NCI-H146 treated with DMSO at 0.1 percent for 48 hours (cell line): ENCODE data around the gene RFC5.
A peak's percentile ranks its signal among the peaks of the same experiment; 100 is the strongest.

ENCODE experiments used
- DNase-seq: peaks from one replicate; lab custom pipeline; 2025; ENCODE audit not compliant: unreplicated experiment; lab: John Stamatoyannopoulos, UW

The RFC5 gene

DNA sequence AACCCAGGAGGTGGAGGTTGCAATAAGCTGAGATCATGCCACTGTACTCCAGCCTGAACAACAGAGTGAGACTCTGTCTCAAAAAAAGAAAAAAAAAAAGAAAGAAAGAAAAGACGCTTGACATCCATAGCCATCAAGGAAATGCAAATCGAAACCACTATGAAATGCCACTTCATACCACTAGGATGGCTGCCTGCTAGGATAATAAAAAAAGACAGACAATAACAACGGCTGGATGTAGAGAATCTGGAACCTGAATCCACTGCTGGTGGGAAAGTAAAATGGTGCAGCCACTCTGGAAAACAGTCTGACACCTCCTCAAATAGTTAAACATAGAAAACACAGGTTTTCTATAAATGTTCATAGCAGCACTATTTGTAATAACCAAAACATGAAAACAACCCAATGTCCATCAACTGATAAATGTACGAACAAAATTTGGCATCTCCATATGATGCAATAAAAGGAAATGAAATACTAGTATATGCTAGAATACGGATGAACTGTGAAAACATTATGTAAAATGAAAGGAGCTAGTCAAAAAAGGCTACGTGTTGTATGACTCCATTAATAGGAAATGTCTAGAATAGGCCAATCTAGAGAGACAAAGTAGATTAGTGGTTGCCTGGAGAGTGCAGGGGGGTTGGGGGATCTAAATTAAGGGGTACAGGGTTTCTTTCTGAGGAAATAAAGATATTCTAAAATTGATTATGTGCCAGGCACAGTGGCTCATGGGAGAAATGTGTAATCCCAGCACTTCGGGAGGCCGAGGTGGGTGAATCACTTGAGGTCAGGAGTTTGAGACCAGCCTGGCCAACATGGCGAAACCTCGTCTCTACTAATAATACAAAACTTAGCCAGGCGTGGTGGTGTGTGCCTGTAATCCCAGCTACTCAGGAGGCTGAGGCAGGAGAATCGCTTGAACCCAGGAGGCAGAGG is 34.7 kb downstream of the RFC5 start:
- DNase-seq, result no peak

GRCh38 chr12:118052324-118053070 is 36.0 kb downstream of the RFC5 start:
- DNase-seq, result no peak

DNA sequence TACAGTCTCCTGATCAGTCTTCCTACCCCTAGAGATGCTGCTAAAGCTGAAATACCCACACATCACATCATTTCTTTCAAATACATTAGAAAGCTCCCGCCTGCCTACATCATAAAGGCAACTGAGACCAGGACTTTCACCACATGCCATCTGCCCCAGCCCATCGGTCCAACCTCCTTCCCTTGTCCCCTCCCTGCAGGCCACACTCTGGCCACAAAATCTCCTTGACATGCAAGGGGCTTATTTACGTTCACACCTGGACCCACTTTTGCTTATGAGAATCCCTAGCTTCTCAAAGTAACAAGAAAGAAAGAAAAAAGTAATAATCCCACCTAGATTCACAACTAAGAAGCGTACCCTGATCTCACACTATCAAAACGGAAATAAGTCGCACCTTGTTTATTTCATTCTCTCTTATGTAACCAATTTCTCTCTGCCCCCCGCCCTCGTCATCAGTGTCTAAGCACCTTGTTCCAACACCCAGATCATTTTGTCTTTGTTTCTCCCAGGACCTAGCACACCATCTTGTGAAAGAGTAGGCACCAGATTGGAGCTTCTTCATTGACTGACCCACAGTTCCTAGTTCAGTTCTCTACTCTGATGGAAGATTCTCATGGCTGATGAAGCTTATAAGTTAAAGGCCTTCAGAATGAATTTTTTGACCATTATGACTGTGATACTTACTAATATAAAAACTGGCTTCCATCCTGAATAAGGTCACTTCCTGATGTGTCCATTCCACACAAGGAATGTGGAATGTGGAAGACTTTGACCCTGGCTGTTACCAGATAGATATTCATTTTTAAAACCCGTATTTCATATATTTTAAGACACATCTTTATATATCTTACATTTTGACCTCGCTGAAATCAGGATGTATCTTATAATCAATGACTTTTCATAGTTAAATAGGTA is 36.8 kb downstream of the RFC5 start:
- no peak for DNase-seq

DNA sequence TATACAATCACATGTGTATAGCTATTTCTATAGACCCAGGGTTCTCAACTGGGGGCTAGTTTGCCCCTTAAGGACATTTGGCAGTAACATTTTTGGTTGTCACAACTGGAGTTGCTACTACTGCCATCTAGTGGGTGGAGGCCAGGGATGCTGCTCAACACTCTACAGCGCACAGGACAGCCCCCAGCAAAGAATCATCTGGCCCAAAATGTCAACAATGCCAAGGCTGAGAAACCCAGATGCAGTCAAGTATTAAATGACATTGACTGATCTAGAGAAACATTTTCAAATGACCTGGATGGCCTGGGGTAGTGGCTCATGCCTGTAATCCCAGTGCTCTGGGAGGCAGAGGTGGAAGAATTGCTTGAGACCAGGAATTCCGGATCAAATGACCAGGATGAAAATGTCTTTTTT is 38.6 kb downstream of the RFC5 start:
- DNase-seq, result no peak

DNA sequence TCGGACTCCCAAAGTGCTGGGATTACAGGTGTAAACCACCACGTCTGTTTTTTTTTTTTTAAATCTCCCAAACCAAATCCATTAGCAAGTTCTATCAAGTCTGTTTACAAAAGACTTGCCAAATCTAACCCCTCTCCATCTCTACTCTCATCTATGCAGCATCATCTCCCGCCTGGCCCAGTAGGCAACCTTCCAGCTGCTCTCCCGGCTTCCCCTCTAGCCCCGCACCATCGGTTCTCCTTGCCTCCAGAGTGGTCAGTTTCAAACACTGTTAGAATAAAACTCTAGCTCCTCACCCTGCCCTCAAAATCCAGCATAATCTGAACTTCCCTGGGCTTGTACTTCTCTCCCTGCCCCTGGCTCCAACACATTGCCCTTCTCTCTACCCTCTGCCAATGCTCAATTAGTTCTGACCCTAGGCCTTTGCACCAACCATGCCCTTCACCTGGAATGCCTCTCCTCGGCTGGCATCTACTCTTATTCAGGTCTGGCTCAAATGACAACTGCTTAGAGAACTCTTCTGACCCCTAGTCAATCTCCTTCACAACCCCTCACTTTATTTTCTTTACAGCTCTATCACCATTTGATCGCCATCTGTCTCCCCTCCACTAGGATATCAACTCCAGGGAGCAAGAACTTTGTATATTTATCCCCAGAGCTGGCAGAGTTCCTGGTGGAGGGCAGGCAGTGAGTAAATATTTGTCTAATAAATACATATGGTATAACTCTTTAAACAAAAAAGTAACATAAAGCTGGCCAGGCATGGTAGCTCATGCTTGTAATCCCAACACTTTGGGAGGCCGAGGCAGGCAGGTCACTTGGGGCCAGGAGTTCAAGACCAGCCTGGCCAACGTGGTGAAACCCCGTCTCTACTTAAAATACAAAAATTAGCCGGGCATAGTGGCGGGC is 39.6 kb downstream of the RFC5 start:
- DNase-seq, result peak; percentile 12

DNA sequence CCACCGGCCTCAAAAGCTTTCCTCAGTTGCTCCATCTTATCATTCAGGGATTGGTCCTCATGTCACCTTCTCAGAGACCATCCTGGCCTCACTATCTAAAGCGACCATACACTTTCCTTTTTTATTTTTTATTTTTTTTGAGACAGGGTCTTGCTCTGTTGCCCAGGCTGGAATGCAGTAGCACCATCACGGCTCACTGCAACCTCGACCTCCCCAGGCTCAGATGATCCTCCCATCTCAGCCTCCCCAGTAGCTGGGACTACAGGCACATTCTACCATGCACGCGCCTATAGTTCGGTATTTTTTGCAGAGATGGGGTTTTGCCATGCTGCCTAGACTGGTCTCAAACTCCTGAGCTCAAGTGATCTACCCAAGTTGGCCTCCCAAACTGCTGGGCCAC is 41.7 kb downstream of the RFC5 start:
- no peak for DNase-seq

DNA sequence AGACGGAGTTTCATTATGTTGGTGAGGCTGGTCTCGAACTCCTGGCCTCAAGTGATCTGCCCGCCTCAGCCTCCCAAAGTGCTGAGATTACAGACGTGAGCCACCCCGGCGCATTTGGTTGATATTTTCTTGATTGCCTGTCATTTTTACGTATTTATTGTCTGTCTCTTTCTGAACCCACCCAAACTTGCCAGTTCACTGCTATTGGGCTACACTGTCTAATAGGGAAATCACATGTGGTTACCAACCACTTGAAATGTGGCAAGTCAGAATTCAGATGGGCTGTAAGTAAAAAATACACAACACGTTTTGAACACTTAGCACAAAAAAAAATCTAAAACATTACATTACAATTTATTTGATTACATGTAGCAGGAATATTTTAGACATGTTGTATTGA is 42.4 kb downstream of the RFC5 start:
- DNase-seq, result no peak

DNA sequence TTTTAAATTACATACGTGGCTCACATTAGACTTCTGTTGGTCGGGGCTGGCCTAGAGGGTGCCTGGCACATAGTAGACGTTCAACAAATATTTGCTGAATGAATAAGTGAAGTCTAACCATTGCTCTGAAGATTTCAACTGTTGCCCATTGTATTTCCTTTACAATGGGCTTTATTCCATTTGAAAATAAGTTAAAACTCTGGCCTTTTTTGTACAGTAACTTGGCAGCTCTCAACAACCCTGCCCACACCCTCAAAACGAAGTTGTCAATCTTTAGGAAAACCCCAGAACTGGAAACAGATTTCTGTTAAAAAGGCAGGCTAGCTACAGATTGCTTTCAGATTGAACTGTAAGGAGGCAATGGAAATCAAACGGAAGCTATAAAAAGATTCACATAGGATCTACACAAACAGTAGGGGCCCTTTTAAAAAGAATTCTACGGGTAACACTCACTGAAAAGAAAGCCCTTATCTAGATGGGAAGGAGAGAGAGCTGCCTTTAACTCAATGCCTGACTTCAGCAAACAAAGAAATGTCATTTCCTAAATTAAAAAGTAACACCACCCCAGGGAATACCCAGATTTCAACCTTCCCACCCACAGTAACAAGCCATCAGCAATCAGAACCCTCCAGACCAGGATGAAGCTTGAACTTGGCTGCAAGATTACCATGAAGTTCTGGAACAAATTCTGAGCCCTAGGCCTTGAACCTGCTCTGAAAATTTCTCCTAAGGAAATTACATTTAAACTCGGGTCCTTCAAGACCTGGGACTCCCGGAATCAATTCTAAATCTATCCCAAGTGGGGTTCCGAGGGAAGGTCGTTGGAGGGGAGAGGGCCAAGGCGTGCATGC is 43.1 kb downstream of the RFC5 start:
- DNase-seq, result peak; percentile 31

GRCh38 chr12:118060301-118061010 is 44.0 kb downstream of the RFC5 start:
- DNase-seq, result no peak

GRCh38 chr12:118061011-118061872 is 44.7 kb downstream of the RFC5 start, which contains the start of gene WSB2:
Gene WSB2, minus strand, starts transcription at chr12:118061179. Its CDS starts 131 bp downstream, at chr12:118061048.
- DNase-seq, result peak; percentile 32

DNA sequence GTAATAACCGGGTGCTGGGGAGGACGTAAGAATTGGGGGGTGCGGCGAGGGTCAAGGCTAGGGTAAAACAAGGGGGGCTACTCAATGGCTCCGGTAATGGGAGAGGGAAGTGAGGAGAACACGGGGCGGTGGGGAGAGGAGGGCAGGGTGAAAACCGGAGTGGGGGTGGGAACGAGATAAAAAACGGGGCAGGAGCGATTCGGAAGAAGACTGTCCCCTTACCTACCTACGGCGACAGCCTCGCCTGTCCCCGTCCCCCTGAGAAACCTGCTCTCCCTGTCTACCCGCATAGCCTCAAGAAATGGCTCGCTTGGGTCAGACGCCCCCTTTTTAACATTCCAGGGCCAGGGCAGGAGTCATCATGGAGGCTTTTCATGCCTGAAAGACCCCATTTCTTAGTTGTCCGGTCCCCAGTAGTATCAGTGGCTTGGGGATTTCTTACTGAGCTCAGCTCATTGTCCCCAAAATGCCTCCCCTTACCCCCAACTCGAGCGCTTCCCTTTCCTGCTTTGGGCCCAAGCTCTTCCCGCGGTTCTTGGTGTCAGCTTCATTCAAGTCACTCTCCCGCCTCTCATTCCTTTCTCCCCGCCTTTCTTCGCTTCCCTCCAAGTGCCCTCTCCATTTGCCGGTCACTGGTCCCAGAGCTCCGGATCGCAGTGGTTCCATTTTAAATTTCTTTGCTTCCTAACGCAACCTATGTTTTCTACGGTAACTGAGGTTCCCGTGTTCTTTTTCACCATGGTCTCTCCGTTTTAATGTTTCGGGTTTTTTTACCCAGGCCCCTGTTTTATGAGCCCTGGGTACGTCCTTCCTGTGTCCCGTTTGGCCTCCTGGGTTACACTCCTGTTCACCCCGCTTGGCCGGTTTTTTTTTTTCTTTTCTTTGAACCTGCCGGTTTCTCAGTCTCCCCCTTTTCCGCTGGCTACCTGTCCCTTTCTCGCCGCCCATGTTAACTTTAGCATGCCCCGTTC is 45.7 kb downstream of the RFC5 start:
- DNase-seq, result peak; percentile 70

DNA sequence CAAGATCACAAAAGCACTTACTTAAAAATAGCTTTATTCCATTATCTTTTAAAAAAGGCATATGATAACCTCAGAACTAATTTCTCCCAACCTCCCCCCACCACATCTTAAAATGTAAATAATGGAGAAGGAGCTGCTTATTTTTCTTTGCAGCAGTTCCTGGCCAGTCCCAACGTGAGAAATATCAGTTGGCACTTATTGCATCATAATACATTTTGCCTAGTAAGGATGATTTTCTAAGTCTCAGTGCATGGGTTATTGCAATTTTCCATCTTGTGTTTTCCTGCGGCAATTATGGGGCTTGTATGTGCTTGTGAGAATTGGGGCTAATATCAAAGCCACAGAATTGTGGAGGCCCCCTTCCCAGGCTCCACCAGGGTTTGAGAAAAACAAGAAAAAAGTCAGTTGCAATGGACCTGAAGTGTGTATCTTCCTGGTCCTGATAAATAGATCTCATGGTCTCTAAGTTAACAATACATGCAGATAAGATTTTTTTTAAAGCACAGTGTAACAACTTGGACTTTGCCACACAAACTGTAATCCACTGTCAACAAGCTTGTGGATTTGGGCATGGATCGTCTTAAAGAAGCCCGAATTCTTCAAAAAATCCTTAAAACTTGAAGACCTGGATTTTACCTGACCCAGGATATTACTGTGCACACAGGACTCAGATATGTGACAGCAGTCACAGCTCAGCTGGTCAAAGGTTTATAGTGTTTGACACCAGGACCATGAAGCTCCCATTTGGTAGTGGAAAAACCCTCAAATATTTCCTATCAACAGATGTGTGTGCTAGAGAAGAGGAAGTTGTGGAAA is 47.3 kb downstream of the RFC5 start:
- DNase-seq, result no peak

GRCh38 chr12:118064608-118065007 is 48.1 kb downstream of the RFC5 start:
- no peak for DNase-seq

GRCh38 chr12:118065380-118065779 is 48.9 kb downstream of the RFC5 start:
- no peak for DNase-seq

GRCh38 chr12:118068445-118068844 is 51.9 kb downstream of the RFC5 start:
- no peak for DNase-seq
